ENCODE measurements around the gene PIK3CA.

PIK3CA gene

GRCh38 chr3:179150610-179151009 is 2.5 kb downstream of the PIK3CA start:
- TF ChIP-seq USF1 (IDR thresholded peaks at IDR 0.05) (no peak), TCF12 (IDR thresholded peaks at IDR 0.05; ENCODE audit: low read depth) (no peak), MAX (IDR thresholded peaks at IDR 0.05) (no peak), RAD21 (IDR thresholded peaks at IDR 0.05; ENCODE audit: low read depth) (no peak), REST (IDR thresholded peaks at IDR 0.05; ENCODE audit: low read depth) (no peak), TEAD4 (IDR thresholded peaks at IDR 0.05) (no peak), FOXM1 (IDR thresholded peaks at IDR 0.05; ENCODE audit: borderline replicate concordance, low read depth) (no peak), CREB1 (IDR thresholded peaks at IDR 0.05; ENCODE audit: low read depth) (no peak)

GRCh38 chr3:179151474-179151873 is 3.3 kb downstream of the PIK3CA start:
- no peak for TF ChIP-seq TEAD4 (IDR thresholded peaks at IDR 0.05)
- TF ChIP-seq RAD21 (IDR thresholded peaks at IDR 0.05; ENCODE audit: low read depth), result no peak
- TF ChIP-seq CREB1 (IDR thresholded peaks at IDR 0.05; ENCODE audit: low read depth), result no peak
- TF ChIP-seq USF1 (IDR thresholded peaks at IDR 0.05), result no peak
- TF ChIP-seq CEBPB (IDR thresholded peaks at IDR 0.05), result no peak
- no peak for TF ChIP-seq TAF1 (IDR thresholded peaks at IDR 0.05; ENCODE audit: low read depth)

- TF ChIP-seq EP300 (IDR thresholded peaks at IDR 0.05; ENCODE audit: borderline replicate concordance) (no peak), MAX (IDR thresholded peaks at IDR 0.05) (no peak), EGR1 (IDR thresholded peaks at IDR 0.05) (no peak), ZBTB7A (IDR thresholded peaks at IDR 0.05; ENCODE audit: low read depth) (no peak), RAD21 (IDR thresholded peaks at IDR 0.05; ENCODE audit: low read depth) (no peak), FOXM1 (IDR thresholded peaks at IDR 0.05; ENCODE audit: borderline replicate concordance, low read depth) (no peak), REST (IDR thresholded peaks at IDR 0.05; ENCODE audit: low read depth) (no peak), NFIC (IDR thresholded peaks at IDR 0.05) (no peak), TCF12 (IDR thresholded peaks at IDR 0.05; ENCODE audit: low read depth) (no peak), YY1 (IDR thresholded peaks at IDR 0.05; ENCODE audit: low read depth) (no peak)
Measured at GRCh38 chr3:179156170-179156569, 8.0 kb downstream of the PIK3CA start.

GRCh38 chr3:179156775-179157174 is 8.6 kb downstream of the PIK3CA start:
- no peak for TF ChIP-seq EGR1 (IDR thresholded peaks at IDR 0.05)
- no peak for TF ChIP-seq CEBPB (IDR thresholded peaks at IDR 0.05)
- no peak for TF ChIP-seq RAD21 (IDR thresholded peaks at IDR 0.05; ENCODE audit: low read depth)
- TF ChIP-seq TEAD4 (IDR thresholded peaks at IDR 0.05), result no peak
- no peak for TF ChIP-seq NFIC (IDR thresholded peaks at IDR 0.05)
- TF ChIP-seq YY1 (IDR thresholded peaks at IDR 0.05; ENCODE audit: low read depth), result no peak
- TF ChIP-seq TCF12 (IDR thresholded peaks at IDR 0.05; ENCODE audit: low read depth), result no peak
- no peak for TF ChIP-seq CREB1 (IDR thresholded peaks at IDR 0.05; ENCODE audit: low read depth)
- no peak for TF ChIP-seq TAF1 (IDR thresholded peaks at IDR 0.05; ENCODE audit: low read depth)
- TF ChIP-seq MAX (IDR thresholded peaks at IDR 0.05), result no peak
- TF ChIP-seq EP300 (IDR thresholded peaks at IDR 0.05; ENCODE audit: borderline replicate concordance), result no peak
- TF ChIP-seq FOXM1 (IDR thresholded peaks at IDR 0.05; ENCODE audit: borderline replicate concordance, low read depth), result no peak
- TF ChIP-seq REST (IDR thresholded peaks at IDR 0.05; ENCODE audit: low read depth), result no peak
- TF ChIP-seq ZBTB7A (IDR thresholded peaks at IDR 0.05; ENCODE audit: low read depth), result no peak
- no peak for TF ChIP-seq USF1 (IDR thresholded peaks at IDR 0.05)
